Activated naive CD8-positive, alpha-beta T cell treated with anti-CD3 and anti-CD28 coated beads for 36 hours (primary cell): ENCODE measurements around the gene HINT3. TPM values are rescaled to one million over a fixed set of nuclear protein-coding genes. Genes with fewer than 3 reads are reported as not detected.
A peak's percentile ranks its signal among the peaks of the same experiment; 100 is the strongest.
"Not testable (repeated sequence)": the region's sequence is repeated elsewhere in the genome, so short reads cannot be mapped to it uniquely, and the experiment has no call there.

ENCODE experiments used
- DNase-seq: peaks from one replicate; pipeline ENCODE4 v3.0.0; 2021
- H3K27ac Mint-ChIP-seq: one replicate; pipeline ENCODE4 v1.8.0; 2022; ENCODE audit warnings: mild to moderate bottlenecking, moderate library complexity, mixed read lengths
- H3K27me3 Mint-ChIP-seq: one replicate; pipeline ENCODE4 v1.8.0; 2022; ENCODE audit warnings: mild to moderate bottlenecking, mixed read lengths
- H3K36me3 Mint-ChIP-seq: one replicate; pipeline ENCODE4 v1.8.0; 2021; ENCODE audit warnings: mild to moderate bottlenecking, mixed read lengths
- H3K4me1 Mint-ChIP-seq: one replicate; pipeline ENCODE4 v1.8.0; 2021; ENCODE audit warnings: mixed read lengths
- H3K4me3 Mint-ChIP-seq: one replicate; pipeline ENCODE4 v1.8.0; 2022; ENCODE audit warnings: mild to moderate bottlenecking, moderate library complexity, mixed read lengths
- H3K9me3 Mint-ChIP-seq: one replicate; pipeline ENCODE4 v1.8.0; 2022; ENCODE audit warnings: mixed read lengths
- total RNA-seq, 2 experiments: library from RNA; stranded (reverse); gene quantifications; one replicate each; pipeline ENCODE4 v1.2.3, GENCODE V29; 2021

HINT3 gene
- 1 to 10 TPM; 9.3 to 9.5 TPM for total RNA-seq

DNA sequence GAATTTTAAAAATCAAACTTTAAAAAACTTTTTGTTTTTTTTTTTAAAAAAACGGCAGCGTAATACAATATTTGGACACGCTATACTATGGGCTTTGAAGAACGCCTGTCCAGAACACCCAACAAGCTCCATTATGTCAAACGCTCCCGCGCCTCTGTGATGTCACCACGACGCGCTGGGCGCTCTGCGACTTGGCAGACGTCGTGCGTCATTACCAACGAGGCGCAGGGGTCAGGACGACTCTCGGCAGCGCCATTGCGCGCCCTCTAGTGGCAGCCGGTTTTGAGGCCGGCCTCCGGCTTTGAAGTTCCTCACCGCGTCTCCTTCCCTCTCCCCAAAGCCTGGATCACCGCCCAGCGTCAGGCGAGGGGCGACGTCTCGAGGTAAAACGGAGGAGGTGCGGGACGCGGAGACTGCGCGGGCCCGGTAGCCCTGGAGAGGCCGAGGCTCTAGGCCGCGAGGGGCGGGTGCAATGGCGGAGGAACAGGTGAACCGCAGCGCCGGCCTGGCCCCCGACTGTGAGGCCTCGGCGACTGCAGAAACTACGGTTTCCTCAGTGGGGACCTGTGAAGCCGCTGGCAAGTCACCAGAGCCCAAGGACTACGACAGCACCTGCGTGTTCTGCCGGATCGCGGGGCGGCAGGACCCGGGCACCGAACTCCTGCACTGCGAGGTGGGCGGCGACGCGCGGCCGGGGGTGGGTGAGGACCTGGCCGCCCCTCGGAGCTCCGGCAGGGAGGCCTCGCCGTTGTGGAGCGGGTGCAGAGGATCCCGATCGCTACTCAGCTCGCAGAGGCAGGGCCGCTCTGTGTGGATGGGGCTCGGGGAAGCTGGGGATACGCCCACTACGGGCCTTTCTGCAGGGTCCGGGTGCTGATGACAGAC is at the start of gene HINT3:
Gene HINT3, plus strand, starts transcription at position 265 of the 885 bp plus-strand sequence. Its CDS starts 208 bp downstream, at position 473.
- no peaks in the 10 kb centered on the region for H3K36me3 Mint-ChIP-seq
- peak within 1 kb of the TSS; percentile 53 for H3K4me3 Mint-ChIP-seq
- peak; percentile 98 for DNase-seq
- H3K27ac Mint-ChIP-seq: peak within 1 kb of the TSS; percentile 55
- peaks cover 5% of the 10 kb centered on the region for H3K4me1 Mint-ChIP-seq
- no peaks in the 10 kb centered on the region for H3K9me3 Mint-ChIP-seq
- H3K27me3 Mint-ChIP-seq: peaks cover 7% of the 10 kb centered on the region

DNA sequence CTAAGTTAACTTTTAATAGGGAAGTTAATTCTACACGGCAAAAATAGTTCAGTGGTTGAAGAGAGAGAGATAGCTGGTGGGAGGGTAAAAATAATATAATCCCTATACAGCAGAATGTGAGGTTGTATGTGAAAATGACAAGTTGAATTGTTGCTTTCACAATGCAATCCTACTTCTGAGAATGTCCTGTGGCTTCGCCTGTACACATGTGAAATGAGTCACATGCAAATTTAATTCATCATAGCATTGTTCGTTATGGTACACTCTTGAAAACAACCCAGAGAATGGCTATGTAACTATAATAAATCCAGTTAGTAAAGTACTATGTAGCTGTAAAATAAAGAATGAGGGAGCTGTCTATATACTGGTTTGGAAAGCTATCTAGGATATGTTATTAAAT is 46.0 kb upstream of the HINT3 start:
- H3K27ac Mint-ChIP-seq: peak overlapping the region; percentile 72

DNA sequence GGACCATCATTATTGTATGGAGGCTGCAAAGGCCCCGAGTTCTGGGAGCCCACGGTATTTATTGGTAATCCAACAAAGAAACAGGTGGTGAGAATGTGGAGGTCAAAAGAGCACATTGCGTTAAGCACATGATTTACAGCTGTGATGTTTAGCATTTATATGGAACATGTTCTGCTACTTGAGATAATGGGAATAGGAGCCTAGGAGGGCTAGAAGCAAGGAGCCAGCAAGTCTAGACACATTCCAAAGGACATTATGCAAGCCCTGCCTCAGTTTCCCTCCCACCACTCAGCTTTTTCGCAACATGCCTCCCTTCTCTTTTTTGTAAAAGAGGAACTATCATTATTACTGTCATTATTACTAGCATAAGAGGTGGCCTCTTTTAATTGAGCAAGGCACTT is 45.5 kb upstream of the HINT3 start:
- not testable (repeated sequence) for DNase-seq, H3K9me3 Mint-ChIP-seq, H3K4me3 Mint-ChIP-seq, H3K27me3 Mint-ChIP-seq
- Mint-ChIP-seq H3K36me3 (peaks cover 37% of the 10 kb centered on the region), H3K4me1 (peaks cover 24% of the 10 kb centered on the region), H3K27ac (peak overlapping the region; percentile 66)

More for the DNA sequence above, 46.0 kb upstream of the HINT3 start:
- DNase-seq: no peak
- H3K9me3 Mint-ChIP-seq: peaks cover 4% of the 10 kb centered on the region
- H3K27me3 Mint-ChIP-seq: no peaks in the 10 kb centered on the region
- peaks cover 24% of the 10 kb centered on the region for H3K4me1 Mint-ChIP-seq
- H3K36me3 Mint-ChIP-seq: peaks cover 34% of the 10 kb centered on the region
- H3K4me3 Mint-ChIP-seq: no peak overlapping the region

DNA sequence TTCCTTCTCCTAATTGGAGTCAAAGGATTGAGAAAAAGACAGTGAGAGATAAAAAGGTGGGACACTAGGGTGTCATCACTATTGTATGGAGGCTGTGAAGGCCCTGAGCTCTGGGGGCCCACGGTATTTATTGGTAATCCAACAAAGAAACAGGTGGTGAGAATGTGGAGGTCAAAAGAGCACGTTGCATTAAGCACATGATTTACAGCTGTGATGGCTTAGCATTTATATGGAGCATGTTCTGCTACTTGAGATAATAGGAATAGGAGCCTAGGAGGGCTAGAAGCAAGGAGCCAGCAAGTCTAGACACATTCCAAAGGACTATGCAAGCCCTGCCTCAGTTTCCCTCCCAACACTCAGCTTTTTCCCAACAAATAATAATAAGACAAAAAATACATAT is 44.1 kb upstream of the HINT3 start:
- not testable (repeated sequence) for H3K27me3 Mint-ChIP-seq, H3K27ac Mint-ChIP-seq, H3K9me3 Mint-ChIP-seq, DNase-seq, H3K4me3 Mint-ChIP-seq
- peaks cover 24% of the 10 kb centered on the region for H3K4me1 Mint-ChIP-seq
- peaks cover 43% of the 10 kb centered on the region for H3K36me3 Mint-ChIP-seq

DNA sequence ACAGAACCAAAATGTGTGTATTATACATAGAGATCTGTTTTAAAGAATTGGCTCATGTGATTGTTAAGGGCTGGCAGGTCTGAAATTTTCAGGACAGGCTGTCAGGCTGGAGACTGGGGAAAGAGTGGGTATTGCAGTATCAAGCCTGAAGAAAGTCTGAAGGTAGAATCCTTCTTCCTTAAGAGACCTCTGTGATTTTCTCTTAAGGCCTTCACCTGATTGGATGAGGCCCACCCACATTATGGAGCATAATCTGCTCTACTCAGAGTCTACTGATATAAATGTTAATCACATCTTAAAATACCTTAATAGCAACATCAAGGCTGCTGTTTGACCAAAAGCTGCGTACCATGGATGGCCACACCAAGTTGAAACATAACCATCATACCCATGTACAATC is 43.4 kb upstream of the HINT3 start:
- H3K4me1 Mint-ChIP-seq: peaks cover 30% of the 10 kb centered on the region
- no peak for DNase-seq
- H3K27me3 Mint-ChIP-seq: no peaks in the 10 kb centered on the region
- H3K9me3 Mint-ChIP-seq: peaks cover 4% of the 10 kb centered on the region
- H3K36me3 Mint-ChIP-seq: peaks cover 50% of the 10 kb centered on the region
- H3K27ac Mint-ChIP-seq: no peak overlapping the region
- no peak overlapping the region for H3K4me3 Mint-ChIP-seq

DNA sequence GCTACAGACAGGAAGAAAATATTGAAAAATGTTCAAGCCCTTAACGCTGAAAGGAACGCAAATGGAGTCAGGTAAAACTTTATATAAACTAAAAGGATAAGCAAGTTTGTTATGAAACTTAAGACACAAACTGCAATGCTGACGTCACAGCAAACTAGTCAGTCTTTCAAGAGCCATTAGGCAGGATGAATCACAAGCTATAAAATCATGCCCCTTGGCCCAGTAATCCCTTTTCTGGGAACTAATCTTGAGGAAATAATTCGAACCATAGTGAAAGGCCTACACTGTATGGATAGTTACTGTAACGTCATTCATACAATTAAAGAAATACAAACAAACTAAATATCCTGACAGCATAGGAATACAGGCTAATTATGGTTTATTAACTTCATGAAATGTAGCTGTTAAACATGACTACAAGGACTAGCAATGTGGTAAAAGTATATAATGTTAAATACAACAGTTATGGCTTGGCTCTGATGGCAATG is 42.7 kb upstream of the HINT3 start:
- Mint-ChIP-seq H3K36me3 (peaks cover 56% of the 10 kb centered on the region), H3K27ac (no peak overlapping the region), H3K9me3 (peaks cover 4% of the 10 kb centered on the region), H3K27me3 (no peaks in the 10 kb centered on the region), H3K4me1 (peaks cover 36% of the 10 kb centered on the region), H3K4me3 (no peak overlapping the region)
- no peak for DNase-seq

DNA sequence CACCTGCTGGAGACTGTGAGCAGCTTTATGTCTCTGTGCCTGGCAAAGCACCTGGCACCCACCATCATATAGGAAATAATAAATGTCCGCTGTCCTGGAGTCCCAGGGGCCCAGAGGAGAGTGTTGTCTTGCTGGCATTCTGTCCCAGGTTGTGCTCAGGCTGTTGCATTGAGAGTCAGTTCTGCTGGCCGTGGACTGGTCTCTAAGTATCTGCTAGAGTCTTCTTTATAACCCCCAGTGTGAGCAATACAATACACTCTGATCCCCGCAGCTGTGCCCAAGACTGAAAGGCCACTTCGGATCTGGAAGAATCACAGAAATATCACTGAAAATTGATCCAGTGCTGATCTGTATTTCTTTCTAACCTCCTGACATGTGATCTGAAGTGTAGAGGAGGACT is 38.3 kb upstream of the HINT3 start:
- H3K4me1 Mint-ChIP-seq: peaks cover 31% of the 10 kb centered on the region
- H3K27me3 Mint-ChIP-seq: no peaks in the 10 kb centered on the region
- no peak for DNase-seq
- peak overlapping the region; percentile 96 for H3K27ac Mint-ChIP-seq
- H3K4me3 Mint-ChIP-seq: peak overlapping the region; percentile 95
- no peaks in the 10 kb centered on the region for H3K9me3 Mint-ChIP-seq
- H3K36me3 Mint-ChIP-seq: peaks cover 66% of the 10 kb centered on the region

DNA sequence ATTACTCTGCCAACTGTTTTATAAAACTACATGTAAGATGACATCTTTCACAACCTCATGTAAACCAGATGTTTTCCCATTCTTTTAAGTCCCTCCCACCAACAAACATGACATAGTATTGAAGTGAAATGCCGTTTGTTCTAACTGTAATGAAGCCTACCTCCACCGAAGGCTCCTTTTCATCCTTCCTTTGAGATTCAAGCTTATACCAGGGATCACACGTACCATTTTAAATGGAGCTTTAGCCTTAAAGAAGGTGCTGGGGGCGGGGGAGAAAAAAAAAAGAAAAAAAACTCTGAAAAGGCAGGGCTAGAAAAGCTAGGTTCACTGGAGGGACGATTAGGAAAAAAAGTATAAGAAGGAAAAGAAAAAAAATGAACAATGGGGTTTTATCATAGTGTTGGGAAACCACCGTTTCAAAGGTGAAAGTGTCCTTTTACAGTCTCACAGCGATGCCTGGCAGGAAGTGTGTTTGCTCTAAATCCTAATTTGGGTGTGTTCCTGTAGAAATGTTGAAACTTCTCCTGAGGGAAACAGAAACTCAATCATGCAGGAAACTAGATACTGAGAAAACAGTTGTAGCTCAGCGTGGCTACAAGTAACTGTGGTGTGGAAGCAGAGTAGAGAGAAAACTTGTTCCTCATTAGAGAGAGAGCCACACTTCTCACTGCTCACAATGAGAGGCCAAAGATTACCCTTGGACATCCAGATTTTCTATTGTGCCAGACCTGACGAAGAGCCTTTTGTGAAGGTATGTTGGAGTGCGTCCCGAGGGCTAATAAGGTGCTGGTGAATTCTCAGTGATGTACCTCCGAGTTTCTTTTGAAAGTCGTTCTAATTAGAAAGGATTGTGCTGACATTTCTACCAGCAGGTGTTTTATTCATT is 37.6 kb upstream of the HINT3 start:
- H3K27ac Mint-ChIP-seq: peak overlapping the region; percentile 96
- no peaks in the 10 kb centered on the region for H3K9me3 Mint-ChIP-seq
- peaks cover 37% of the 10 kb centered on the region for H3K4me1 Mint-ChIP-seq
- peak overlapping the region; percentile 95 for H3K4me3 Mint-ChIP-seq
- DNase-seq: peak; percentile 54
- no peaks in the 10 kb centered on the region for H3K27me3 Mint-ChIP-seq
- H3K36me3 Mint-ChIP-seq: peaks cover 72% of the 10 kb centered on the region

DNA sequence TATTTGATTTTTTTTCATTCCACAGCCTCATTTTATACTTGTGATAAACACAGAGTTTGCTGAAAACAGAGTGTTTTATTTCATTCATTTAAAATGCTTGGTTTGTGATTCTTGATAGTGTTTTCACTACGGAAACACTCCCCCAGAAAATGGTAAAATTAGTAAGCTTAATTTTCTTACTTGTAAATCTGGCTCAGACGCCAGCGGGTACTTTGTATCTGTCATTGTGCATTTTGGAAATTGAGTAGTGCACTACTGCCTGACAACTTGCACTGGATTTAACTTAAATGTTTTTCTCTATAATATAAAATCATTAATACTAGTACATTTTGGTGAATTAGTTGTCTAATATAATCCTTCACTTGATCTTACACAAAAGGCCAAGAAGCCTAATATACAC is 37.0 kb upstream of the HINT3 start:
- H3K27me3 Mint-ChIP-seq: no peaks in the 10 kb centered on the region
- peak overlapping the region; percentile 95 for H3K4me3 Mint-ChIP-seq
- peaks cover 39% of the 10 kb centered on the region for H3K4me1 Mint-ChIP-seq
- peak overlapping the region; percentile 96 for H3K27ac Mint-ChIP-seq
- peaks cover 72% of the 10 kb centered on the region for H3K36me3 Mint-ChIP-seq
- no peaks in the 10 kb centered on the region for H3K9me3 Mint-ChIP-seq
- no peak for DNase-seq

DNA sequence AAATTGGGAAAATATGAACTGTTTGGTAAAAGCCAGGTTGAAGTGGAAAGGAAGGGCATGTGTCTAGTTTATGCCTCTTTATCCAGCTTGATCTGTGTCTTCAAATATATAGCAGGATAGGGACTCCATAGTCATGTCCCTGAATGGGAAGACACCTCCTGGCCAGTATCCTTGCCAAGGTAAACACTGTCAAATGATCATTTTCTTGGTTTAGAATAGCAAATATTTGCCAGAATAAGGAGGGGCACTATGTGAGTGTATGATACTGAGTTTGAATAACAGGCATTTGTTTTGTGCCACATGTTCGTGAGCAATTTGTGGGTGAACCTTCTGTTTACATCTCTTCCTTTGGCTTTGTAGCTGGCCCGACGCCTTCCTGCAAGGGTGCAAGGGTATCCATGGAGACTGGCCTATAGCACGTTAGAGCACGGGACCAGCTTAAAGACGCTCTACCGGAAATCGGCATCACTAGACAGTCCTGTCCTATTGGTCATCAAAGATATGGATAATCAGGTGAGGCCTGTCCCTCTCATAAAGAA is 34.2 kb upstream of the HINT3 start:
- H3K27me3 Mint-ChIP-seq: no peaks in the 10 kb centered on the region
- peaks cover 45% of the 10 kb centered on the region for H3K4me1 Mint-ChIP-seq
- no peak for DNase-seq
- H3K4me3 Mint-ChIP-seq: no peak overlapping the region
- H3K9me3 Mint-ChIP-seq: no peaks in the 10 kb centered on the region
- H3K36me3 Mint-ChIP-seq: peaks cover 60% of the 10 kb centered on the region
- no peak overlapping the region for H3K27ac Mint-ChIP-seq

DNA sequence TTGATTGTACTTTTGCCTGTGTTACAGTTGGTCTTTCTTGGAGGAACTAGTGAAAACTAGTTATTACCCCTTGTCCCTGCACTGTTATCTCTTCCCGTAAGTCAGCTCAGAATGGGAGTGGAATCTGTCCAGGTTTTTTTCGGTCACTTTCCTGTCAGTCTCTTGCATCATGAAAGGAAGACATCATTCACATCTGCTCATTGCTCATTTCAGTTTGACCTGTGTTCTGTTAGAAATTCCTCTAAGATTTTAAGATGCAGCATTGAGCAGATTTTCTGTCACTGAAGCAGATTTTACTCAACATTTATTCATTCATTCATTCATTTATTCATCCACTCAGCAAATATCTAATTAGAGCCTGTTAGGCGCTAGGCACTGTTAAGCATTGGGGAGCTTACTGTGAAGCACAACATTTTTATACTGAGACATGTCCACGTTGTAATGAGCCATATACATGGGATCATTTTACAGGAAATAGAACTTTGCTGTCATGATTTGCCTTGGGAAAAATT is 33.1 kb upstream of the HINT3 start:
- Mint-ChIP-seq H3K4me1 (peaks cover 36% of the 10 kb centered on the region), H3K4me3 (no peak overlapping the region), H3K27me3 (no peaks in the 10 kb centered on the region), H3K27ac (peak overlapping the region; percentile 11), H3K9me3 (no peaks in the 10 kb centered on the region), H3K36me3 (peaks cover 56% of the 10 kb centered on the region)
- no peak for DNase-seq

DNA sequence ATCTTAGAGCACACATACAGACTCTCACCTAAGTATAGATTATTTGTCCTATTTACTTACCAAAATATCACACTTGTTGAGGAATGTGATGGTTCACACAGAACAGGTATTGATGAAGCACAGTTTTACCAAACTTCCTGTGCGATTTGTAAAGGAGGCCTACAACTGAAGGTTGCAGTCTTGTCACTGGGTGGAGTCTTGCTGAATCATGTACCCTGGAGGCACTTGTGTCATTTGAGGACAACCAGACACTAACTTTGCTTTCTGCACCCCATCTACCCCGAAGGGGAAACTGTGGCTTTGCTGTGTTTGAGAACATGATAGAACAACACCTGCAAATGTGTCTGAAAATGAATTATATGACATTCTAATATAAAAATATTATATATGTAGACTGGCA is 32.4 kb upstream of the HINT3 start:
- Mint-ChIP-seq H3K4me1 (peaks cover 28% of the 10 kb centered on the region), H3K4me3 (no peak overlapping the region), H3K27me3 (no peaks in the 10 kb centered on the region), H3K27ac (no peak overlapping the region), H3K9me3 (no peaks in the 10 kb centered on the region), H3K36me3 (peaks cover 50% of the 10 kb centered on the region)
- no peak for DNase-seq

DNA sequence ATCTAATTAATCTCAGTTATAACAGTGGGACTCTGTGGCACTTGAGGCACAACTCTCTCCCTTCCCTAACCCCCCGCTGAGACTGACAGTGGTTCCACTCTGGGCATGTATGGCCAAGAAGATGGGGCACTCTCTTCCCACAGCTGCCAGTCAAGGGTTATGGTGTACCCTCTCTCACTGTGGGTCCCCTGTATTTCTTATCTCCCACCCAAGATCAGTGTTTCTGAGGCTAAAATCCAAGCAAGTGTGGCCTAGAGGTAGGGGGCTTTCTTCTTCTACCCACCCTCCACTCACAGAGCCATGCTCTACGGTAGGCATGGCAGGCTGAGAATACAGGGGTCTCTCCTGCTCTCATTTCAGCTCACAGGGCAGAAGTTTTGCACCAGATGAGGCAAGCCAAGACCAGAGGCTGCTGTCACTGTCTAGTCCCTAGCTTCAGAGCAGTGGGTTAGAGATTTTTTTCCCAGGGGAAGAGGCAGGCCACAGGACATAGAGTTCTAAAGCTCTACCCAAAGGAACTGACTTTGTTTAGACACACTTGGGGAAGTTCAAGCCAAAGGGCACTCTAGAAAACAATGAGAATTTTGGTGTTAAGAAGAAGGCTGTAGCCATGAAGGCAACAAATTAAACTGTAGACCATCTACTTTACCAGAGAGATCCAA is 31.7 kb upstream of the HINT3 start:
- Mint-ChIP-seq H3K4me1 (peaks cover 26% of the 10 kb centered on the region), H3K4me3 (no peak overlapping the region), H3K36me3 (peaks cover 46% of the 10 kb centered on the region), H3K27me3 (no peaks in the 10 kb centered on the region), H3K27ac (no peak overlapping the region), H3K9me3 (no peaks in the 10 kb centered on the region)
- DNase-seq: no peak

DNA sequence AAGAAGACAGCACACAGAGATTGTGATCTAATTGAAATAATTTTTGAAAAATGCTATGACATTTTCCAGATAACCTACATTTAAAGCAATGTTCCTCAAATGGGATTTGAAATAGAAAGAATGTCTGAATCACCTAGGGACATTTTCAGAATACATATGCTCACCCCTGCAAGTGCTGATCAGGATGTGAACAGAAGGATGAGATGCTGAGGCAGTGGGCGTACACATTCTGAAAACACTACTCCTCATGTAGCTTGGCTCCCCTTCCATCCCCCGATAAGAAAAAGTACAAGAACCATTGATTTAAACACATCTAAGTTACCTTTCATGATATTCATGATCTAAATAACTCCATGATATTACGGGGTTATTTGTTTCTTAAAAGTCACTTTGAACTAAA is 29.9 kb upstream of the HINT3 start:
- no peak for DNase-seq
- Mint-ChIP-seq H3K27ac (no peak overlapping the region), H3K4me1 (peaks cover 28% of the 10 kb centered on the region), H3K27me3 (no peaks in the 10 kb centered on the region), H3K9me3 (peaks cover 5% of the 10 kb centered on the region), H3K36me3 (peaks cover 45% of the 10 kb centered on the region), H3K4me3 (no peak overlapping the region)
